ENCODE results near the gene MMP24OS. TPM values are rescaled to one million over a fixed set of nuclear protein-coding genes. Genes with fewer than 3 reads are reported as not detected.

MMP24OS gene
- 10 to 100 TPM; 32.2 to 38.8 TPM for total RNA-seq
- 46.0 TPM for polyA plus RNA-seq (2013, experiment 1 of 2)
- polyA plus RNA-seq (2013, experiment 2 of 2): 41.6 TPM
- long read RNA-seq, experiment 1, transcript MMP24OS-201 (2 exons, 867 nt): major isoform, 8 of 22 reads
- long read RNA-seq, experiment 1, partial matches to known transcripts: 4 of 22 reads
- long read RNA-seq, experiment 1, other reads (novel, unspliced or antisense): 4 of 22 reads
- long read RNA-seq, experiment 2, transcript MMP24OS-201 (2 exons, 867 nt): major isoform, 7 of 19 reads
- long read RNA-seq, experiment 2, transcript MMP24OS-209 (2 exons, 712 nt): minor isoform, 5 of 19 reads
- long read RNA-seq, experiment 2, partial matches to known transcripts: 1 of 19 reads
- long read RNA-seq, experiment 2, other reads (novel, unspliced or antisense): 4 of 19 reads
- long read RNA-seq, experiment 3, partial matches to known transcripts: 2 of 2 reads
- long read RNA-seq, experiment 3, other reads (novel, unspliced or antisense): 0 of 2 reads
- long read RNA-seq, experiment 4: 0 reads

GRCh38 chr20:35277531-35278395 lies at the start of gene MMP24OS:
TSS of gene MMP24OS (minus strand) at chr20:35278122. CDS start at chr20:35277929, 193 bp downstream.
- peak; percentile 97 for DNase-seq
- H3K9ac ChIP-seq (ENCODE audit: extremely low read depth, low read length, poor library complexity, severe bottlenecking): peak within 1 kb of the TSS; percentile 80
- no peaks in the 10 kb centered on the region for H3K9me3 ChIP-seq (ENCODE audit: control insufficient read depth, low read length)
- H3K27me3 Mint-ChIP-seq (ENCODE audit: insufficient read depth): no peaks in the 10 kb centered on the region
- H3K9me3 Mint-ChIP-seq: no peaks in the 10 kb centered on the region
- H3K4me3 ChIP-seq (ENCODE audit: low read length): peak within 1 kb of the TSS; percentile 91
- H3K36me3 Mint-ChIP-seq (ENCODE audit: low read depth): peaks cover 48% of the 10 kb centered on the region
- H3K36me3 ChIP-seq (ENCODE audit: control insufficient read depth, insufficient read depth, low read length): peaks cover 54% of the 10 kb centered on the region
- H3K27ac Mint-ChIP-seq: peak within 1 kb of the TSS; percentile 96
- WGBS, 2 experiments (ENCODE audit: insufficient coverage in 1 of 2, insufficient read length in 1 of 2): 0 to 1% methylated on average over 14 to 76 of the region's 76 CpGs
- no peaks in the 10 kb centered on the region for H3K27me3 ChIP-seq (ENCODE audit: control insufficient read depth, insufficient read depth, low read length, poor library complexity, severe bottlenecking)
- TF ChIP-seq, protein P1, sequence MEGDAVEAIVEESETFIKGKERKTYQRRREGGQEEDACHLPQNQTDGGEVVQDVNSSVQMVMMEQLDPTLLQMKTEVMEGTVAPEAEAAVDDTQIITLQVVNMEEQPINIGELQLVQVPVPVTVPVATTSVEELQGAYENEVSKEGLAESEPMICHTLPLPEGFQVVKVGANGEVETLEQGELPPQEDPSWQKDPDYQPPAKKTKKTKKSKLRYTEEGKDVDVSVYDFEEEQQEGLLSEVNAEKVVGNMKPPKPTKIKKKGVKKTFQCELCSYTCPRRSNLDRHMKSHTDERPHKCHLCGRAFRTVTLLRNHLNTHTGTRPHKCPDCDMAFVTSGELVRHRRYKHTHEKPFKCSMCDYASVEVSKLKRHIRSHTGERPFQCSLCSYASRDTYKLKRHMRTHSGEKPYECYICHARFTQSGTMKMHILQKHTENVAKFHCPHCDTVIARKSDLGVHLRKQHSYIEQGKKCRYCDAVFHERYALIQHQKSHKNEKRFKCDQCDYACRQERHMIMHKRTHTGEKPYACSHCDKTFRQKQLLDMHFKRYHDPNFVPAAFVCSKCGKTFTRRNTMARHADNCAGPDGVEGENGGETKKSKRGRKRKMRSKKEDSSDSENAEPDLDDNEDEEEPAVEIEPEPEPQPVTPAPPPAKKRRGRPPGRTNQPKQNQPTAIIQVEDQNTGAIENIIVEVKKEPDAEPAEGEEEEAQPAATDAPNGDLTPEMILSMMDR (conservative IDR thresholded peaks at IDR 0.05): peak; percentile 33
- H3K4me1 ChIP-seq (ENCODE audit: control insufficient read depth, insufficient read depth, low read length): no peaks in the 10 kb centered on the region
- peak within 1 kb of the TSS; percentile 91 for H3K4me3 Mint-ChIP-seq
- peak within 1 kb of the TSS; percentile 75 for H3K27ac ChIP-seq (ENCODE audit: low read depth, low read length)
- no peaks in the 10 kb centered on the region for H3K4me1 Mint-ChIP-seq

GRCh38 chr20:35327074-35327976 lies 49.4 kb upstream of the MMP24OS start:
- Mint-ChIP-seq H3K4me1 (peaks cover 14% of the 10 kb centered on the region), H3K27ac (no peak overlapping the region), H3K9me3 (no peaks in the 10 kb centered on the region), H3K27me3 (ENCODE audit: insufficient read depth) (no peaks in the 10 kb centered on the region), H3K4me3 (no peak overlapping the region), H3K36me3 (ENCODE audit: low read depth) (peaks cover 6% of the 10 kb centered on the region)
- H3K9me3 ChIP-seq (ENCODE audit: control insufficient read depth, low read length): no peaks in the 10 kb centered on the region
- H3K4me1 ChIP-seq (ENCODE audit: control insufficient read depth, insufficient read depth, low read length): peaks cover 7% of the 10 kb centered on the region
- DNase-seq: no peak
- H3K27me3 ChIP-seq (ENCODE audit: control insufficient read depth, insufficient read depth, low read length, poor library complexity, severe bottlenecking): no peaks in the 10 kb centered on the region
- H3K36me3 ChIP-seq (ENCODE audit: control insufficient read depth, insufficient read depth, low read length): peaks cover 4% of the 10 kb centered on the region
- 89% methylated on average over 4 of the region's 4 CpGs for WGBS, 2 experiments (ENCODE audit: insufficient coverage in 1 of 2, insufficient read length in 1 of 2)
- TF ChIP-seq, protein P1 (conservative IDR thresholded peaks at IDR 0.05): no peak
- no peak overlapping the region for H3K27ac ChIP-seq (ENCODE audit: low read depth, low read length)
- no peak overlapping the region for H3K4me3 ChIP-seq (ENCODE audit: low read length)
- no peak overlapping the region for H3K9ac ChIP-seq (ENCODE audit: extremely low read depth, low read length, poor library complexity, severe bottlenecking)

DNA sequence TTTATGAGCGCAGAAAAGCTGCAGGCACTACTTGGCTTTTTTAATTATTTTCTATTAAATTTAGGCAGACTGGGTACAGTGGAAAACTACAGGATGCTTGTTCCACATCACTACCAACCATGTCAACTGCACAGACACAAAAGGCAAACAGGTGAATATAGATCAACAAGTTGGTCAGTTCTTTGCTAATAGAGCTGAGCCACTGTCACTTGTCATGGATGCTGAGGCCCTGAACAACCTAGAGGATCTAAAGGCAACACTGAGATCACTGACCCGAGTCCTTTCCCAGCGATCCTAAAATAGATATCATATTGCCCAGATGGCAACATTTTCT lies 48.8 kb upstream of the MMP24OS start:
- H3K27ac ChIP-seq (ENCODE audit: low read depth, low read length): peak overlapping the region; percentile 88
- H3K4me1 ChIP-seq (ENCODE audit: control insufficient read depth, insufficient read depth, low read length): peaks cover 7% of the 10 kb centered on the region
- Mint-ChIP-seq H3K27me3 (ENCODE audit: insufficient read depth) (no peaks in the 10 kb centered on the region), H3K4me3 (no peak overlapping the region), H3K4me1 (peaks cover 14% of the 10 kb centered on the region), H3K9me3 (no peaks in the 10 kb centered on the region), H3K36me3 (ENCODE audit: low read depth) (peaks cover 6% of the 10 kb centered on the region), H3K27ac (no peak overlapping the region)
- no peak overlapping the region for H3K9ac ChIP-seq (ENCODE audit: extremely low read depth, low read length, poor library complexity, severe bottlenecking)
- no peak for DNase-seq
- H3K4me3 ChIP-seq (ENCODE audit: low read length): no peak overlapping the region
- TF ChIP-seq, protein P1 (conservative IDR thresholded peaks at IDR 0.05): no peak
- no peaks in the 10 kb centered on the region for H3K9me3 ChIP-seq (ENCODE audit: control insufficient read depth, low read length)
- no peaks in the 10 kb centered on the region for H3K27me3 ChIP-seq (ENCODE audit: control insufficient read depth, insufficient read depth, low read length, poor library complexity, severe bottlenecking)
- H3K36me3 ChIP-seq (ENCODE audit: control insufficient read depth, insufficient read depth, low read length): peaks cover 4% of the 10 kb centered on the region
- 91 to 100% methylated on average over 3 of the region's 3 CpGs for WGBS, 2 experiments (ENCODE audit: insufficient coverage in 1 of 2, insufficient read length in 1 of 2)

Measured in endodermal cell (in vitro differentiated cells).